ENCODE measurements around the gene FCRL1. TPM values are rescaled to one million over a fixed set of nuclear protein-coding genes. Genes with fewer than 3 reads are reported as not detected.

FCRL1 gene, protein sequence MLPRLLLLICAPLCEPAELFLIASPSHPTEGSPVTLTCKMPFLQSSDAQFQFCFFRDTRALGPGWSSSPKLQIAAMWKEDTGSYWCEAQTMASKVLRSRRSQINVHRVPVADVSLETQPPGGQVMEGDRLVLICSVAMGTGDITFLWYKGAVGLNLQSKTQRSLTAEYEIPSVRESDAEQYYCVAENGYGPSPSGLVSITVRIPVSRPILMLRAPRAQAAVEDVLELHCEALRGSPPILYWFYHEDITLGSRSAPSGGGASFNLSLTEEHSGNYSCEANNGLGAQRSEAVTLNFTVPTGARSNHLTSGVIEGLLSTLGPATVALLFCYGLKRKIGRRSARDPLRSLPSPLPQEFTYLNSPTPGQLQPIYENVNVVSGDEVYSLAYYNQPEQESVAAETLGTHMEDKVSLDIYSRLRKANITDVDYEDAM
- not detected in 5 replicates for total RNA-seq (2022; extraction: Qiagen RNA extraction; ENCODE audit: low read depth)

DNA sequence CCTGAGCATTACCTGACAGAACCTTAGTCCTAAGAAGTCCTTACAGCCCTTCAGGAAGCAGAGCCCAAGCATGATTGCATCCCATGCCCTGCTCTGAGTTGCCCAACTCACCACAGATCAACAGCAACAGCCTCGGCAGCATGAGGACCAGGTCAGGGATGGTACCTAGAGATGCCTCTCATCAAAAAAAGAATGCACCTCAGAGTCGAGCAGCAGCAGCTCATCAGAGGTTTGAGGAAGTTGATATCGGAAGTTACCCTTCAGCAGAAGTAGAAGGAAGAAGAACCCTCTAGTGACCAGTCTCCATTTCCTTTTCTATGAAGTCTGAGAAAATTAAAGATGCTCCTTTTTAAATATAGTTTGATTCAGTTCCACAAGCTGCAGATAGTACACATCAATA lies at the start of gene FCRL1:
FCRL1 (minus strand) TSS at position 225 of the 400 bp plus-strand sequence; CDS start at position 142, 83 bp downstream.

DNA sequence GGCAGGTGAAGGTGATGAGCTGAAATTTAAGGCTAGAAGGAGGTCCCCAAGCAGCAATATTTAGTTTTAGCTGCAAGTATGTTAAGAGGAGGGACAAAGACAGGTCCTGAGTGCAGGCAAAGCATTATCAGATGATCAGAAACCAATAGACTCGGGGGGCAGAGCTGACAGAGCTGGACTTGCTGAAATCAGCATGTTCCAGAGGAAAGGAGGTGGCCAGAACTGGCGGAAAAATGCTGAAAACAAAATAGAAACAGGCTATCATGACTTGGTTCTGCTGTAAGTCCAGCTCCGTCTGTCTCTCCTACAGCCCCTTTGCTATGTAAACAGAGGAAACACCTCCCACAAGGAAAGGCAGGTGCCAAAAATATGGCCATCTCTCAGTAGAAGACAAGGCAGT lies 21.8 kb upstream of the FCRL1 start, which contains the start of gene CD5L:
CD5L (minus strand) TSS at position 101 of the 400 bp plus-strand sequence. CDS start 107 bp downstream, outside the sequence.

DNA sequence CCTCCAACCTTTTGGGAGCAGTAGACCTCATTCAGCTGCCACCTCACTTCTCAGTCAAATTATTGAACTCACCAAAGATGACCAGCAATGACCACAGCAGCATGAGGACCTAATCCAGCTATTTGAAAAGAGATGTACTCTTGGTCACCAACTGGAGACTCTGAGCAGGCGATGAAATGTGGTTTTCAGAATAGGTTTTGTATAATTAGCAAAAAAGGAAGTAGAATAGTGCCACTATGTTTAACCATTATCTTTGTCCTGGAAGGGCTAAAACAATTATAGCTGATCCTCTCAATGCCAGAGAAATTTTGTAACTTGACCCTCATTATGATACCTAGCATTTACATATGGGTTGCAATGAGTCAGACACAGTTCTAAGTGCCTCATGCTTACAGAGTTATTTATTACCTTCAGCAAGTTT lies 42.9 kb downstream of the FCRL1 start, which contains the start of gene FCRL2:
FCRL2 (minus strand) TSS at position 162 of the 421 bp plus-strand sequence; CDS start at position 103, 59 bp downstream.

Other genes starting within 250 kb of the FCRL1 start
- not detected in 5 replicates for gene FCRL4, start 222.0 kb downstream of the FCRL1 start, total RNA-seq (2022; extraction: Qiagen RNA extraction; ENCODE audit: low read depth)
- gene FCRL3, start 119.4 kb downstream of the FCRL1 start, total RNA-seq (2022; extraction: Qiagen RNA extraction; ENCODE audit: low read depth) = not detected in 5 replicates
- gene FCRL2, start 43.0 kb downstream of the FCRL1 start, total RNA-seq (2022; extraction: Qiagen RNA extraction; ENCODE audit: low read depth) = not detected in 5 replicates
- not detected in 5 replicates for gene CD5L, start 21.7 kb upstream of the FCRL1 start, total RNA-seq (2022; extraction: Qiagen RNA extraction; ENCODE audit: low read depth)
- gene KIRREL1, start 173.5 kb upstream of the FCRL1 start, total RNA-seq (2022; extraction: Qiagen RNA extraction; ENCODE audit: low read depth) = 33.0 to 43.5 TPM (median 40.7 TPM) in 5 replicates

Measured in A549 treated with DMSO at 1 μM for 4 hours (cell line).